HepG2 (cell line): ENCODE results near the gene IL1A. TPM values are rescaled to one million over a fixed set of nuclear protein-coding genes. Genes with fewer than 3 reads are reported as not detected.

Experiments
- BRF2 ChIP-seq: sonication (generic); formaldehyde crosslinking; IDR thresholded peaks from 2 replicates; pipeline ENCODE4 v1.8.1; 2022; ENCODE audit warnings: mild to moderate bottlenecking, missing genetic modification reagents
- CBX2 ChIP-seq, 2 experiments: fragments of 200-600 bp in 1 of 2; sonication (generic); formaldehyde crosslinking in 1 of 2; IDR thresholded peaks; 2 replicates each; pipeline versions ENCODE4 v1.7.0 to v1.8.1; 2018 to 2022; ENCODE audit warnings: low read depth in 2 of 2, low read length in 1 of 2, mild to moderate bottlenecking in 1 of 2, missing genetic modification reagents in 1 of 2
- CREB3 ChIP-seq: sonication (generic); formaldehyde crosslinking; IDR thresholded peaks from 2 replicates; pipeline ENCODE4 v1.5.0; 2020; ENCODE audit warnings: missing genetic modification reagents
- HDAC2 ChIP-seq: sonication (generic); formaldehyde crosslinking; IDR thresholded peaks from 2 replicates; pipeline ENCODE4 v1.4.0; 2020; ENCODE audit warnings: missing genetic modification reagents
- HOXA9 ChIP-seq: sonication (generic); formaldehyde crosslinking; IDR thresholded peaks from 2 replicates; pipeline ENCODE4 v1.8.1; 2022; ENCODE audit warnings: missing genetic modification reagents, mild to moderate bottlenecking, moderate library complexity, borderline replicate concordance
- SKIL ChIP-seq: sonication (generic); formaldehyde crosslinking; IDR thresholded peaks from 2 replicates; pipeline ENCODE4 v1.8.0; 2022; ENCODE audit warnings: missing genetic modification reagents, mild to moderate bottlenecking, moderate library complexity, borderline replicate concordance
- SNAPC4 ChIP-seq: sonication (generic); formaldehyde crosslinking; IDR thresholded peaks from 2 replicates; pipeline ENCODE4 v1.4.0; 2020; ENCODE audit warnings: mild to moderate bottlenecking, missing genetic modification reagents
- THAP9 ChIP-seq: sonication (generic); formaldehyde crosslinking; IDR thresholded peaks from 2 replicates; pipeline ENCODE4; 2020; ENCODE audit warnings: missing genetic modification reagents, mild to moderate bottlenecking, borderline replicate concordance
- ZNF276 ChIP-seq: sonication (generic); formaldehyde crosslinking; IDR thresholded peaks from 2 replicates; pipeline ENCODE4 v1.4.0; 2020; ENCODE audit warnings: mild to moderate bottlenecking, low read depth, missing genetic modification reagents
- ZNF713 ChIP-seq: sonication (generic); formaldehyde crosslinking; IDR thresholded peaks from 2 replicates; pipeline ENCODE4 v1.4.0; 2020; ENCODE audit warnings: mild to moderate bottlenecking, missing genetic modification reagents
- polyA plus RNA-seq, 8 experiments: library from polyadenylated mRNA; depleted of rRNA in 3 of 8; stranded (reverse) in 7 of 8; unstranded in 1 of 8; fragments of >200 nt; fragmentation: Illumina TruSeq in 4 of 8; extraction: Trizol in 4 of 8; gene quantifications; 2 replicates each; pipeline versions ENCODE4 v1.2.1 to v1.2.3, GENCODE V29; 2011 to 2016; ENCODE audit warnings: low read depth in 4 of 8, missing spikeins in 1 of 8, mixed read lengths in 1 of 8; ENCODE audit not compliant: insufficient read depth in 1 of 8
- total RNA-seq, 5 experiments: library from RNA; depleted of rRNA; stranded (reverse); fragments of >200 nt; fragmentation: Illumina TruSeq; extraction: Trizol; gene quantifications; 2 replicates each; pipeline ENCODE4 v1.2.3, GENCODE V29; 2016; ENCODE audit warnings: low read depth in 1 of 5

Gene IL1A
- total and polyA plus RNA-seq, 2 of the 13 experiments (the other 11 are each of a cell fraction or from before 2014, with no cell fraction given): not detected

GRCh38 chr2:112764071-112765044 lies 19.9 kb downstream of the IL1A start, which contains the start of gene CKAP2L (continued):
- peak; percentile 69; the same call in 1 of the 2 replicates for TF ChIP-seq SNAPC4 (CRISPR knock-in tag)
- peak; percentile 80; the same call in 1 of the 2 replicates for TF ChIP-seq SKIL
- TF ChIP-seq THAP9 (CRISPR knock-in tag): peak; percentile 74; the same call in 1 of the 2 replicates
- peak; percentile 94 for TF ChIP-seq HDAC2 (CRISPR knock-in tag)
- TF ChIP-seq BRF2 (CRISPR knock-in tag): peak; percentile 98
- peak; percentile 52; the same call in 1 of the 2 replicates for TF ChIP-seq ZNF276 (CRISPR knock-in tag)
- no peak for TF ChIP-seq CBX2 (IDR thresholded peaks at IDR 0.05; ENCODE audit: low read depth, low read length)
- no peak for TF ChIP-seq CBX2 (CRISPR knock-in tag; IDR thresholded peaks at IDR 0.05; ENCODE audit: low read depth)
- peak; percentile 97; the same call in 1 of the 2 replicates for TF ChIP-seq HOXA9 (CRISPR knock-in tag)
- TF ChIP-seq ZNF713 (CRISPR knock-in tag): peak; percentile 79; the same call in 1 of the 2 replicates
- TF ChIP-seq CREB3: peak; percentile 60; the same call in 1 of the 2 replicates
